Testis (tissue), 3 donors: ENCODE data around the gene IL6. TPM values are rescaled to one million over a fixed set of nuclear protein-coding genes. Genes with fewer than 3 reads are reported as not detected.

Experiments
- DNase-seq: peaks from one replicate; pipeline ENCODE4 v3.0.0-alpha.2; 2019
- H3K27ac ChIP-seq, 2 donors: fragments of 200-600 bp; sonication (generic); one replicate each; pipeline ENCODE4 v1.5.1; 2019
- H3K27me3 ChIP-seq: fragments of 200-600 bp; sonication (generic); one replicate; pipeline ENCODE4 v1.5.1; 2019
- H3K36me3 ChIP-seq: fragments of 200-600 bp; sonication (generic); one replicate; pipeline ENCODE4 v1.5.1; 2017; ENCODE audit warnings: low read depth; ENCODE audit errors: missing control alignments
- H3K4me1 ChIP-seq: fragments of 200-600 bp; sonication (generic); one replicate; pipeline ENCODE4 v1.5.1; 2019
- H3K4me3 ChIP-seq, 2 donors: fragments of 200-600 bp; sonication (generic); one replicate each; pipeline ENCODE4 v1.5.1; 2017 to 2019
- H3K9me3 ChIP-seq: fragments of 200-600 bp; sonication (generic); one replicate; pipeline ENCODE4 v1.5.1; 2017
- POLR2A ChIP-seq: fragments of 450-650 bp; IDR thresholded peaks from one replicate; pipeline ENCODE4 v1.6.1; 2017; ENCODE audit warnings: antibody characterized with exemption, mild to moderate bottlenecking, moderate library complexity
- WGBS, 2 donors: methylation state at CpG; one replicate each; pipeline ENCODE4 v1.1.5; 2018; 5-methylcytosine and 5-hydroxymethylcytosine counted together
- intact Hi-C: fragments of 100-400 bp; cut with DNase I; formaldehyde crosslinking; loops from one replicate; pipeline ENCODE4 v1.15.1; 2023; ENCODE audit warnings: low total_unique reads
- polyA plus RNA-seq: library from polyadenylated mRNA; stranded (reverse); fragments of 350-450 nt; fragmentation: Illumina TruSeq; extraction: RNeasy Lipid Tissue Mini Kit (QIAGEN cat#74804); gene quantifications from one replicate; pipeline ENCODE4 v1.2.3, GENCODE V29; 2014; ENCODE audit warnings: low read depth, low replicate concordance; ENCODE audit not compliant: insufficient read depth
- total RNA-seq, 2 donors: library from RNA; depleted of rRNA; stranded (reverse); fragments of >200 nt; gene quantifications; one replicate each; pipeline ENCODE4 v1.2.3, GENCODE V29; 2016
- TF ChIP-seq, protein P1 (sequence below), 3 experiments: fragments of 450-650 bp in 2 of 3; fragments of 200-600 bp in 1 of 3; sonication (generic) in 1 of 3; IDR thresholded peaks; one replicate each; pipeline ENCODE4 v1.5.1; 2016 to 2019; ENCODE audit warnings: antibody characterized with exemption in 3 of 3, mild to moderate bottlenecking in 2 of 3, moderate library complexity in 1 of 3

The IL6 gene
- total and polyA plus RNA-seq, 3 donors from 2014 or later = 0.47 TPM; not detected in 2

DNA sequence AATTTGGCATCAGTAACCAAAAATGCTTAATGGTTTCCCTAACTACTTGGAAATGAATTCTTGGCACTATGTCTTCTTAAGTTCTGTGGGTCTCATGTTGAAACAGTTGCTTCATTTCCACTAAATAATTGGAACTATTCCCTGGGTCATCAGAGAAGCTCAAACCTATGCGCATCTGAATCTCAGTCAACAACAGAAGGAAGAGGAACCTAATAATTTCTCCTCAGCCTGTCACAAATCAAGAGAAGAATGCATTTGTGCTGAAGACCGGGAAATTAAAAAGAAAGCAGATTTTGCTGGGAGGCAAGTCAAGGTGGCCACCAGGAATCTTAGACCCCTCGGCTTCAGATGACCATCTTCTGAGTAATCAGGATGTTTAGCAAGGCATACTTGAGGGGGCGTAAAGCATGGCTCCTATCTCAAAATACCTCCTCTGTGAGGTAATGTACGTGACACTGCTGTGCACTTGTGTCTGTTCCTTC lies 54.3 kb downstream of the IL6 start:
- Histone ChIP-seq H3K36me3 (no peaks in the 10 kb centered on the region), H3K27me3 (no peaks in the 10 kb centered on the region), H3K4me1 (no peaks in the 10 kb centered on the region), H3K9me3 (no peaks in the 10 kb centered on the region), H3K27ac (no peak overlapping the region), H3K4me3 (no peak overlapping the region)
- DNase-seq = no peak
- TF ChIP-seq, protein P1, sequence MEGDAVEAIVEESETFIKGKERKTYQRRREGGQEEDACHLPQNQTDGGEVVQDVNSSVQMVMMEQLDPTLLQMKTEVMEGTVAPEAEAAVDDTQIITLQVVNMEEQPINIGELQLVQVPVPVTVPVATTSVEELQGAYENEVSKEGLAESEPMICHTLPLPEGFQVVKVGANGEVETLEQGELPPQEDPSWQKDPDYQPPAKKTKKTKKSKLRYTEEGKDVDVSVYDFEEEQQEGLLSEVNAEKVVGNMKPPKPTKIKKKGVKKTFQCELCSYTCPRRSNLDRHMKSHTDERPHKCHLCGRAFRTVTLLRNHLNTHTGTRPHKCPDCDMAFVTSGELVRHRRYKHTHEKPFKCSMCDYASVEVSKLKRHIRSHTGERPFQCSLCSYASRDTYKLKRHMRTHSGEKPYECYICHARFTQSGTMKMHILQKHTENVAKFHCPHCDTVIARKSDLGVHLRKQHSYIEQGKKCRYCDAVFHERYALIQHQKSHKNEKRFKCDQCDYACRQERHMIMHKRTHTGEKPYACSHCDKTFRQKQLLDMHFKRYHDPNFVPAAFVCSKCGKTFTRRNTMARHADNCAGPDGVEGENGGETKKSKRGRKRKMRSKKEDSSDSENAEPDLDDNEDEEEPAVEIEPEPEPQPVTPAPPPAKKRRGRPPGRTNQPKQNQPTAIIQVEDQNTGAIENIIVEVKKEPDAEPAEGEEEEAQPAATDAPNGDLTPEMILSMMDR (IDR thresholded peaks at IDR 0.05) = no peak
- no peak for TF ChIP-seq POLR2A
- intact Hi-C loops = no loop called here
- WGBS, 2 donors = 52 to 69% methylated on average over 5 of the region's 5 CpGs

Other genes starting within 250 kb of the IL6 start
- gene STEAP1B, start 227.0 kb upstream of the IL6 start, total RNA-seq = 10 to 100 TPM; 11.3 TPM
- gene STEAP1B, start 227.0 kb upstream of the IL6 start, polyA plus RNA-seq = 7.4 TPM
- gene TOMM7, start 95.6 kb downstream of the IL6 start, total RNA-seq = 100 to 1,000 TPM in 1 of 2 donors, 10 to 100 TPM in 1; 87.7 to 141 TPM
- gene TOMM7, start 95.6 kb downstream of the IL6 start, polyA plus RNA-seq = 499 TPM